Measurements from ENCODE around the gene FAM171A1. TPM values are rescaled to one million over a fixed set of nuclear protein-coding genes. Genes with fewer than 3 reads are reported as not detected.

The FAM171A1 gene
- total RNA-seq, 1 donor from 2014 or later, result 27.7 TPM

GRCh38 chr10:15346440-15347141, 24.5 kb downstream of the FAM171A1 start:
- Histone ChIP-seq H3K27ac (no peak overlapping the region), H3K4me1 (no peaks in the 10 kb centered on the region), H3K4me3 (no peak overlapping the region), H3K27me3 (no peaks in the 10 kb centered on the region), H3K36me3 (no peaks in the 10 kb centered on the region), H3K9me3 (no peaks in the 10 kb centered on the region)
- TF ChIP-seq, protein P1, sequence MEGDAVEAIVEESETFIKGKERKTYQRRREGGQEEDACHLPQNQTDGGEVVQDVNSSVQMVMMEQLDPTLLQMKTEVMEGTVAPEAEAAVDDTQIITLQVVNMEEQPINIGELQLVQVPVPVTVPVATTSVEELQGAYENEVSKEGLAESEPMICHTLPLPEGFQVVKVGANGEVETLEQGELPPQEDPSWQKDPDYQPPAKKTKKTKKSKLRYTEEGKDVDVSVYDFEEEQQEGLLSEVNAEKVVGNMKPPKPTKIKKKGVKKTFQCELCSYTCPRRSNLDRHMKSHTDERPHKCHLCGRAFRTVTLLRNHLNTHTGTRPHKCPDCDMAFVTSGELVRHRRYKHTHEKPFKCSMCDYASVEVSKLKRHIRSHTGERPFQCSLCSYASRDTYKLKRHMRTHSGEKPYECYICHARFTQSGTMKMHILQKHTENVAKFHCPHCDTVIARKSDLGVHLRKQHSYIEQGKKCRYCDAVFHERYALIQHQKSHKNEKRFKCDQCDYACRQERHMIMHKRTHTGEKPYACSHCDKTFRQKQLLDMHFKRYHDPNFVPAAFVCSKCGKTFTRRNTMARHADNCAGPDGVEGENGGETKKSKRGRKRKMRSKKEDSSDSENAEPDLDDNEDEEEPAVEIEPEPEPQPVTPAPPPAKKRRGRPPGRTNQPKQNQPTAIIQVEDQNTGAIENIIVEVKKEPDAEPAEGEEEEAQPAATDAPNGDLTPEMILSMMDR (IDR thresholded peaks at IDR 0.05), result no peak
- intact Hi-C loops (cut with DNase I), result no loop called here
- DNase-seq (ENCODE audit: low spot score in 2 of 2), result no peak

- Histone ChIP-seq H3K9me3 (no peaks in the 10 kb centered on the region), H3K36me3 (no peaks in the 10 kb centered on the region), H3K4me3 (no peak overlapping the region), H3K4me1 (no peaks in the 10 kb centered on the region), H3K27ac (no peak overlapping the region), H3K27me3 (no peaks in the 10 kb centered on the region)
- intact Hi-C loops (cut with DNase I), result no loop called here
- TF ChIP-seq, protein P1 (IDR thresholded peaks at IDR 0.05), result no peak
- DNase-seq (ENCODE audit: low spot score in 2 of 2), result no peak
These were observed 25.6 kb downstream of the FAM171A1 start for GRCh38 chr10:15345450-15345849.

DNA sequence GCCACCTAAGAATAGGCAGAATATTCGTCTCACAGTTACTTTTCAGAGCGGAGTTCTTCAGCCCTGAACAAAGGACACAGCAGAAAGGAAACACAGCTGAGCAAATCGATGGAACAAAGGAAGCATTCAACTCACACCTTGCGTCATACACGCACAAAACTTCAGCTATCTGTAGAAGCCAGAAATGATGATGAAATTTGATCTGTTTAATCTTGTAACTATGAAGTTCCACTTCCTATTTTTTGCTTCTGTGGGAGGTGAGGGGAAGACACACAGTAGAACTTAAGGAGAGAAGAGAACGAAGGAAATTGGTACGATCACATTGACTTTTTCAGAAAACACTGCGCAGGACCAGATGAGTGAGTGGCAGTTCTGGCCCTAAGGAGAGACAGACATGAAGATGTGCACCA, 26.2 kb downstream of the FAM171A1 start:
- Histone ChIP-seq H3K36me3 (no peaks in the 10 kb centered on the region), H3K27ac (no peak overlapping the region), H3K4me3 (no peak overlapping the region), H3K27me3 (no peaks in the 10 kb centered on the region), H3K4me1 (no peaks in the 10 kb centered on the region), H3K9me3 (no peaks in the 10 kb centered on the region)
- intact Hi-C loops (cut with DNase I), result no loop called here
- TF ChIP-seq, protein P1 (IDR thresholded peaks at IDR 0.05), result no peak
- no peak for DNase-seq (ENCODE audit: low spot score in 2 of 2)

- TF ChIP-seq, protein P1 (IDR thresholded peaks at IDR 0.05), result no peak
- Histone ChIP-seq H3K9me3 (no peaks in the 10 kb centered on the region), H3K27me3 (no peaks in the 10 kb centered on the region), H3K4me1 (no peaks in the 10 kb centered on the region), H3K36me3 (no peaks in the 10 kb centered on the region), H3K4me3 (no peak overlapping the region), H3K27ac (no peak overlapping the region)
- intact Hi-C loops (cut with DNase I), result no loop called here
- DNase-seq (ENCODE audit: low spot score in 2 of 2), result no peak
These were observed 26.7 kb downstream of the FAM171A1 start for GRCh38 chr10:15344256-15344875.

DNA sequence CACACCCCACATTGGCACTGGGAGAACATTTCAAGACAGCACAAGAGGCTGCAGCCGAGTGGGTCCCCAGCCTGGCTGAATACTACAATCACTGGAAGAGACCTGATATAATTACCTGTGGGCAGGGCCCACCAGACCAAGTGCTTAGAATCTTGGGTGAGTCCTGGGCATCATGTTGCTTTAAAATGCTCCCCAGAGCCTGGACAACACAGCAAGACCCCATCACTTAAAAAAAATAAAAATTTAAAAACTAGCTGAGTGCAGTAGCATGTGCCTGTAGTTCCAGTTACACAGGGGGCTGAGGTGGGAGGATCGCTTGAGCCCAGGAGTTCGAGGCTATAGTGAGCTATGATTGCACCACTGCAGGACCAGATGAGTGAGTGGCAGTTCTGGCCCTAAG, 28.1 kb downstream of the FAM171A1 start:
- H3K27me3 ChIP-seq, result no peaks in the 10 kb centered on the region
- H3K4me3 ChIP-seq, result no peak overlapping the region
- no peaks in the 10 kb centered on the region for H3K9me3 ChIP-seq
- H3K36me3 ChIP-seq, result no peaks in the 10 kb centered on the region
- H3K27ac ChIP-seq, result no peak overlapping the region
- no peaks in the 10 kb centered on the region for H3K4me1 ChIP-seq
- TF ChIP-seq, protein P1 (IDR thresholded peaks at IDR 0.05), result no peak
- no peak for DNase-seq (ENCODE audit: low spot score in 2 of 2)
- intact Hi-C loops (cut with DNase I), result no loop called here

Measured in ascending aorta (tissue), 2 donors.